GM12878 (cell line): ENCODE measurements around the gene FLYWCH2. TPM values are rescaled to one million over a fixed set of nuclear protein-coding genes. Genes with fewer than 3 reads are reported as not detected.

Source experiments
- BRCA1 ChIP-seq: IDR thresholded peaks from 2 replicates; pipeline ENCODE4 v1.6.1; 2011; ENCODE audit warnings: low read depth, low read length, improper control_type of control experiment
- CTCF ChIP-seq, 3 experiments: IDR thresholded peaks in 2 of 3; conservative IDR thresholded peaks in 1 of 3; 2 replicates each; pipeline ENCODE4 v1.5.1; 2011; ENCODE audit warnings: low read depth in 3 of 3, low read length in 3 of 3, mild to moderate bottlenecking in 3 of 3, control low read depth in 2 of 3, moderate library complexity in 2 of 3, inconsistent platforms in 1 of 3, mixed read lengths in 1 of 3; ENCODE audit not compliant: control insufficient read depth in 2 of 3, insufficient read depth in 1 of 3; ENCODE audit errors: extremely low read depth in 1 of 3
- EP300 ChIP-seq, 2 experiments: fragments of 150-350 bp in 1 of 2; IDR thresholded peaks; 2 replicates each; pipeline ENCODE4 v1.6.1; 2011 to 2012; ENCODE audit warnings: low read depth in 2 of 2, low read length in 2 of 2, borderline replicate concordance in 1 of 2, improper control_type of control experiment in 1 of 2, inconsistent platforms in 1 of 2; ENCODE audit not compliant: control insufficient read depth in 1 of 2
- ESRRA ChIP-seq: IDR thresholded peaks from 2 replicates; pipeline ENCODE4 v1.6.1; 2012; ENCODE audit warnings: mild to moderate bottlenecking, low read length, improper control_type of control experiment
- FOXM1 ChIP-seq: IDR thresholded peaks from 2 replicates; pipeline ENCODE4 v1.6.1; 2012; ENCODE audit warnings: low read depth, mild to moderate bottlenecking, inconsistent platforms, low read length, moderate library complexity
- HDAC6 ChIP-seq: fragments of 200-600 bp; sonication (generic); IDR thresholded peaks from one replicate; pipeline ENCODE4 v1.8.0; 2017; ENCODE audit warnings: antibody characterized with exemption; ENCODE audit not compliant: unreplicated experiment
- KAT2A ChIP-seq: conservative IDR thresholded peaks from 2 replicates; pipeline ENCODE4 v1.6.1; 2011; ENCODE audit warnings: low read depth, low read length; ENCODE audit not compliant: control insufficient read depth
- MTA2 ChIP-seq: fragments of 450-650 bp; IDR thresholded peaks from 2 replicates; pipeline ENCODE4 v1.6.1; 2016; ENCODE audit warnings: low read depth, mild to moderate bottlenecking, moderate library complexity
- MXI1 ChIP-seq: fragments of 150-350 bp; IDR thresholded peaks from 2 replicates; pipeline ENCODE4 v1.6.1; 2011; ENCODE audit warnings: low read depth, mild to moderate bottlenecking, inconsistent platforms, low read length, improper control_type of control experiment
- SIX5 ChIP-seq: IDR thresholded peaks from 2 replicates; pipeline ENCODE4 v1.6.1; 2011; ENCODE audit warnings: mild to moderate bottlenecking, low read depth, low read length, moderate library complexity; ENCODE audit not compliant: severe bottlenecking
- TAF1 ChIP-seq: IDR thresholded peaks from 2 replicates; pipeline ENCODE4 v1.6.1; 2011; ENCODE audit warnings: mild to moderate bottlenecking, low read depth, low read length, borderline replicate concordance
- YBX1 ChIP-seq: fragments of 450-650 bp; IDR thresholded peaks from 2 replicates; pipeline ENCODE4 v1.6.1; 2016; ENCODE audit warnings: antibody characterized with exemption
- YY1 ChIP-seq: IDR thresholded peaks from 2 replicates; pipeline ENCODE4 v1.6.1; 2011; ENCODE audit warnings: low read depth, mild to moderate bottlenecking, low read length
- ZNF207 ChIP-seq: fragments of 450-650 bp; IDR thresholded peaks from 2 replicates; pipeline ENCODE4 v1.6.1; 2014; ENCODE audit warnings: antibody characterized with exemption, mild to moderate bottlenecking, borderline replicate concordance
- ZNF217 ChIP-seq: fragments of 450-650 bp; IDR thresholded peaks from 2 replicates; pipeline ENCODE4 v1.6.1; 2017; ENCODE audit warnings: antibody characterized with exemption, mild to moderate bottlenecking
- ZNF24 ChIP-seq: fragments of 450-650 bp; IDR thresholded peaks from 2 replicates; pipeline ENCODE4 v1.6.1; 2017; ENCODE audit warnings: antibody characterized with exemption, mild to moderate bottlenecking
- ZNF687 ChIP-seq: fragments of 450-650 bp; IDR thresholded peaks from 2 replicates; pipeline ENCODE4 v1.6.1; 2017; ENCODE audit warnings: mild to moderate bottlenecking, moderate library complexity
- ZSCAN29 ChIP-seq: fragments of 450-650 bp; IDR thresholded peaks from 2 replicates; pipeline ENCODE4 v1.6.1; 2017; ENCODE audit warnings: mild to moderate bottlenecking, moderate library complexity
- polyA plus RNA-seq, 11 experiments: library from polyadenylated mRNA; depleted of rRNA in 4 of 11; unstranded in 6 of 11; stranded (reverse) in 5 of 11; fragments of >200 nt; fragmentation: Nextera tagmentation in 4 of 11; fragmentation: Illumina TruSeq in 1 of 11; extraction: Ambion mirVana in 4 of 11; extraction: Trizol in 1 of 11; gene quantifications; 1 replicate in 1 of 11; 2 replicates in 10 of 11; pipeline versions ENCODE4 v1.2.1 to v1.2.3, GENCODE V29; 2011 to 2016; ENCODE audit warnings: inconsistent platforms in 2 of 11, missing spikeins in 2 of 11, low read depth in 1 of 11
- total RNA-seq, 4 experiments: library from RNA; depleted of rRNA in 3 of 4; stranded (reverse); fragments of >200 nt in 3 of 4; fragmentation: Illumina TruSeq in 1 of 4; extraction: Trizol in 1 of 4; gene quantifications; 2 replicates each; pipeline versions ENCODE4 v1.2.1 to v1.2.3, GENCODE V29; 2013 to 2021
- TF ChIP-seq, protein P1 (sequence below): fragments of 150-350 bp; IDR thresholded peaks from 2 replicates; pipeline ENCODE4 v1.6.1; 2014; ENCODE audit warnings: mild to moderate bottlenecking, low read depth, low read length
- TF ChIP-seq, protein P2 (sequence below): fragments of 450-650 bp; conservative IDR thresholded peaks from 2 replicates; pipeline ENCODE4 v1.6.1; 2017; ENCODE audit warnings: mild to moderate bottlenecking, moderate library complexity

The FLYWCH2 gene
- total and polyA plus RNA-seq, 10 of the 15 experiments (the other 5 are each of a cell fraction or from before 2014, with no cell fraction given) = 0.27 to 43.1 (median 17.7) TPM

DNA sequence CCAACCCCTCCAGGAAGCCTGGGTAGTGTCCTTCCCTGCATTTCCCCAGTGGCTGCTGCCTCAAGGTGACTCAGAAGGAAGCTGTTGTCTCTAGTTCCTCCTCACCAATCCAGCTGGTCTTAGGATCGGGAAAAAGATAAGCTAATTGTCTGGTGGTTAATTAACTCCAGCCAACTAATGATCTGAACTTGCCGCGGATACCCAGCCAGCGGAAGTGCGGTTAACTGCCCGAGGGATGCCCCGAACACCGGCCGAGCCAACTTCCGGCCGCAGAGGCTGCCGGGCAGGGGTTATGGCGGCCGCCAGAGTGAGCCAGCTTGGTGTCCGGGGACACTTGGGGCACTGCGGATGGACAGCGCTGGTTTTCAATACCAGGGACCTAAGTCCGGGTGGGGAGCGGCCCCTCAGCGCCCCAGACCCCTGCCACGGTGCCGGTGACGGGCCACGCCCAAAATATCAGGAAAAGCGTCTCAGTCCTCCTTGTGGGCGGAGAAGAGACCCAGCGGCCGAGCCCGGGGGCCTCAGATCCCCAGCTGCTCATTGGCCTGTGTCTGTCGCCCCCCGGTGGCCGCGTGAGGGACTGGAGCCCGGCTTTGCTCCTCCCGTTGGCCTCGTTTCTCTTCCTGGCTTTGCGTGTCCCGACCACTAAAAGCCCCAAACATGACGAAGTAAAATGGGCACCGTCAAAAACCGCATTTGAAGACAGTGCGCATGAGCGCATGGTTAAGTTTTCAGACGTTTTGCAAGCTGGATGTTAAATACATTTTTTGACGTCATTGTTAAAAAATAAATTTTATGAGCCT, 14.8 kb upstream of the FLYWCH2 start (continued):
- TF ChIP-seq ZNF687 (peak; percentile 99), ZNF24 (no peak), FOXM1 (no peak), MTA2 (peak; percentile 94), KAT2A (no peak), SIX5 (peak; percentile 24), EP300 (IDR thresholded peaks at IDR 0.05; ENCODE audit: borderline replicate concordance in 1 of 2, control insufficient read depth in 1 of 2, low read depth in 2 of 2, low read length in 2 of 2) (peak in 1 of 2 experiments; percentile 28; a peak in 1 of 4 replicates), ZNF207 (peak; percentile 89; the same call in 1 of the 2 replicates), ZSCAN29 (peak; percentile 26; the same call in 1 of the 2 replicates), BRCA1 (no peak), HDAC6 (no peak), CTCF (IDR thresholded peaks at IDR 0.05 in 2 of 3, conservative IDR thresholded peaks at IDR 0.05 in 1 of 3; ENCODE audit: control insufficient read depth in 2 of 3, extremely low read depth in 1 of 3, insufficient read depth in 1 of 3, low read depth in 3 of 3, low read length in 3 of 3) (peak; percentile 95 to 98 (median 98); a peak in 5 of 6 replicates), MXI1 (0 out of 2 replicates have a peak, but pooled peaks have one; percentile 39), ZNF217 (peak; percentile 72; the same call in 1 of the 2 replicates), YY1 (peak; percentile 98), YBX1 (no peak), TAF1 (peak; percentile 85), ESRRA (peak; percentile 72; the same call in 1 of the 2 replicates)
- TF ChIP-seq, protein P1, sequence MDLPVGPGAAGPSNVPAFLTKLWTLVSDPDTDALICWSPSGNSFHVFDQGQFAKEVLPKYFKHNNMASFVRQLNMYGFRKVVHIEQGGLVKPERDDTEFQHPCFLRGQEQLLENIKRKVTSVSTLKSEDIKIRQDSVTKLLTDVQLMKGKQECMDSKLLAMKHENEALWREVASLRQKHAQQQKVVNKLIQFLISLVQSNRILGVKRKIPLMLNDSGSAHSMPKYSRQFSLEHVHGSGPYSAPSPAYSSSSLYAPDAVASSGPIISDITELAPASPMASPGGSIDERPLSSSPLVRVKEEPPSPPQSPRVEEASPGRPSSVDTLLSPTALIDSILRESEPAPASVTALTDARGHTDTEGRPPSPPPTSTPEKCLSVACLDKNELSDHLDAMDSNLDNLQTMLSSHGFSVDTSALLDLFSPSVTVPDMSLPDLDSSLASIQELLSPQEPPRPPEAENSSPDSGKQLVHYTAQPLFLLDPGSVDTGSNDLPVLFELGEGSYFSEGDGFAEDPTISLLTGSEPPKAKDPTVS = no peak
- TF ChIP-seq, protein P2, sequence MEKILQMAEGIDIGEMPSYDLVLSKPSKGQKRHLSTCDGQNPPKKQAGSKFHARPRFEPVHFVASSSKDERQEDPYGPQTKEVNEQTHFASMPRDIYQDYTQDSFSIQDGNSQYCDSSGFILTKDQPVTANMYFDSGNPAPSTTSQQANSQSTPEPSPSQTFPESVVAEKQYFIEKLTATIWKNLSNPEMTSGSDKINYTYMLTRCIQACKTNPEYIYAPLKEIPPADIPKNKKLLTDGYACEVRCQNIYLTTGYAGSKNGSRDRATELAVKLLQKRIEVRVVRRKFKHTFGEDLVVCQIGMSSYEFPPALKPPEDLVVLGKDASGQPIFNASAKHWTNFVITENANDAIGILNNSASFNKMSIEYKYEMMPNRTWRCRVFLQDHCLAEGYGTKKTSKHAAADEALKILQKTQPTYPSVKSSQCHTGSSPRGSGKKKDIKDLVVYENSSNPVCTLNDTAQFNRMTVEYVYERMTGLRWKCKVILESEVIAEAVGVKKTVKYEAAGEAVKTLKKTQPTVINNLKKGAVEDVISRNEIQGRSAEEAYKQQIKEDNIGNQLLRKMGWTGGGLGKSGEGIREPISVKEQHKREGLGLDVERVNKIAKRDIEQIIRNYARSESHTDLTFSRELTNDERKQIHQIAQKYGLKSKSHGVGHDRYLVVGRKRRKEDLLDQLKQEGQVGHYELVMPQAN = peak; percentile 59
